ENCODE measurements around the gene NBEAL2.
"Not testable (repeated sequence)": the region's sequence is repeated elsewhere in the genome, so short reads cannot be mapped to it uniquely, and the experiment has no call there.

Gene NBEAL2

GRCh38 chr3:47010910-47011309, 31.4 kb downstream of the NBEAL2 start:
- DNase-seq (ENCODE audit: low read depth in 2 of 2) = no peak

DNA sequence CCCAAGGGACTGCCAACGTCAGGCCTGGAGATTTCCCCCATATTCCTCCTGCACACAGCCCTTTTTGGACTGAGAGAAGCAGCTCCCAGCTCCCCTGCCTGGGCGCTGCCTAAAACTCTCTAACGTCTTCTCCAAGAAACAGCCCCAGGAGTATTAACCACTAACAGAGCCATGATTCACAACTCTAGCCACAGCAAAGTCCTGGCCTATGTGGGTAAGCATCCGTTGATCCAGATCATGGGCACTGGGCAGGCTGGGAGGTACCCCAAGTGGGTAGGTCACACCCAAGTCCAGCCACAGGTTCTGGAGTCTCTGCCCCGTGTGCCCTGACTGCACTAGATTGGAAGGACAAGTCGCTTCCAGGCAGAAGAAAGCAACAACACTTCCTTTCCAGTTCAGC, 31.9 kb downstream of the NBEAL2 start:
- DNase-seq (ENCODE audit: low read depth in 2 of 2) = no peak

GRCh38 chr3:47012342-47013230, 33.1 kb downstream of the NBEAL2 start:
- no peak for DNase-seq (ENCODE audit: low read depth in 2 of 2)

GRCh38 chr3:47013231-47013630, 33.8 kb downstream of the NBEAL2 start:
- no peak for DNase-seq (ENCODE audit: low read depth in 2 of 2)

DNA sequence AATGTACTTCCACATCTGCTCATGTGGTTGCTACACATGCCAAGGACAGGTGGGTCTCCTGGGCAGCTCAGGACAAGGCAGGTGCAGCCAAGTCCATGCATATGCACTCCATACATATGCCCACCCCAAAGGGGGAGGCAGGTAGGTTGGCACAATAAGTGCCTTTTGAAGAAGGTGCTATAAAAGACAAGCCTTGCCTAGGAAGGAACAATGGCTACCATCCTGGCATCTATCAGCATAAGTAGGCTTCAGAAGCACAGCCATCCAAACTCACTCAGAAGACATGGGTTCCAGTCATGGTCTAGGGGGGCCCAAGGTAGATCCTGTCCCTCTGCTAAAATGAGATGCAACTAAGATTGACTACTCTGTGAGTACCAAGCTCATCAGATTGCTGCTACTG, 34.6 kb downstream of the NBEAL2 start:
- DNase-seq (ENCODE audit: low read depth in 2 of 2) = no peak

DNA sequence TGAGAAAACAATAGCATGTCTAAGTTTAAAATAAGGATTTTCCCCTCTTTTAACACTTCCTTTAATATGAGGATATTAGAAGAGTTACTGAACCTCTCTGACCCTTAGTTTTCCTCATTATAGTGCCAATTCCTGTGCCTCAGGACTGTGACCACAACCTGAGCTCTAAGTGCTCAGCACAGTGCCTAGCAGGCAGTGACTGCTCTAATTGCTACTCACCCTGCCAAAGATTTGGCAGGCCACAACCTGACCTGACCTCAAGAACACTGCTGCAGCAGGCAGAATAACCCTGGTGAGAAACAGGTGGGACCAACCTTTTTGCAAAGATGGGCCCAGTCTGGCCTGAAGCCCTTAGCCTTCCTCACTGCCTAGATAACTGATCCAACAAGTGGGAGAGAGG, 35.7 kb downstream of the NBEAL2 start:
- DNase-seq (ENCODE audit: low read depth in 2 of 2) = no peak

DNA sequence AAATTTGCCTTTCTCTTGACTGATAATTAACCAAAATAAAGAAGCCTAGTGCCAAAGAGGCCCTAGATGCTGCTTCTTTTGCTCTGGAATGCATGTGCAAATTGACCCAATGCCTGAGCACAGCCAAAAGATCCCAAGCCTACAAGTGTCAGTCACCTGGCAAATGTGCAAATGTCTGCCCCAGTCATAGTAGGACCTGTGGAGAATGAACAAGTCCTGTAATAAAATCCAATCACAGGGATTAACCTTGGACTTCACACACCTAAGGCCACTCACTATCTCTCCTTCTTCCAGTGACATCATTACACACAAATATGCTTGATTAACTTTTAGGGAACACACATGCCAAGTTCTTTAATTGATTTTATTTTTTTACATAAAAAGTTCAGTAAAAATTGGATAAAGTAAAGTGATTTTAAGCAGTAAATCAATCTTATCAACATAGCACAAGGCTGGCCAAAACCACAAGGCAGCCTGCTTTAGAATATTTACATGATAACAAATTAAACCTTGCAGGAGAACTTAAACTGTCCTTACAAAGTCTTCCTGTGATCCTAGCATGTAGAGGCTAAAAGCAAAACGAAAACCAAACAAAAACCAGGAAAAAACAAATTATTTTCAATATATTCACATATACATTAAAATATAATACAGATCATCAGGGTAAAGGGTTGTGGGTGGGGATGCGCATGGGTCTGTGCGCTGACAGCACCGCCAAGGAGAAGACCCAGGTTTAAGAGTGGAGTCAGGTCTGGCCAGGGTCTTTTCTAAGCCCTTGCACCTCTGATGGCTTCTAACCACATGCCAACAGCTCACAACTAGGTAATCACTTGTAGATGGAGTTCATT, 36.8 kb downstream of the NBEAL2 start:
- DNase-seq (ENCODE audit: low read depth in 2 of 2) = no peak

GRCh38 chr3:47016934-47017435, 37.5 kb downstream of the NBEAL2 start:
- DNase-seq (ENCODE audit: low read depth in 2 of 2) = peak in 1 of 2 donors; percentile 20

DNA sequence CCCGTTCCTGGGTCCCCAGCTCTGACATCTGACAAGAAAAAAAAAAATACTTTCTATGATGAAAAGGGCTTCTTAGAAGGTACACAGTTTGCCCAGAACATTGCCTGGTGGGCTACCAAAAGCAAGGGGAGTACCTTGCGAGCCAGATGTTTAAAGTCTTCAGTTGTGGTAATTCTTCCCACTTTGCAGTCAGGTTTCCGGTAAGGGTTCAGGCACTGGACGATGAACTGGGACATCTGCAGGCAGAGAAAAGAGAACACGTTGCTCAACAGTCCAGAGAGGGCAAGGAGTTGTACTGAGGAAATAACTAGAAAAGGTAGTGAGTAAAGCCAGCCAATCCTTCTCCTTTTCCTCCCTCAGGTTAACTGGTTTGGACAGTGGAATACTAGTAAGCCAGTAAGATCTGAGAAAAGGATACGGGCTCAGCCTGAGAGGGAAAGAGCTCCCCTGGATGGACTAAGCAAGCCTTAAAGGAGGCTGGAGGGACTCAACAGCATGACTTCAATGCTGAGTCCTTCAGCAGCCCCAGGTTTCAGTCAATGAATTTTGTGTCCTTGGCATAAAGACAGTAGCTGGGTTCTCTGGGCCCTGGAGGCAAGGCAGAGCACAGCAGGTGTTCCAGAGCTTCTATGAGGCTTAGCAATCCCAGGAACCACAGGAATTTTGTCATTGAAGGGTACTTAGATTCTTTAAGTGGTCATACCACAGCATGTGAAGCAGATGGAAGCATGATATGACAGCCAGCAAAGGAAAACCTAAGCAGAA, 38.2 kb downstream of the NBEAL2 start:
- DNase-seq (ENCODE audit: low read depth in 2 of 2) = no peak

DNA sequence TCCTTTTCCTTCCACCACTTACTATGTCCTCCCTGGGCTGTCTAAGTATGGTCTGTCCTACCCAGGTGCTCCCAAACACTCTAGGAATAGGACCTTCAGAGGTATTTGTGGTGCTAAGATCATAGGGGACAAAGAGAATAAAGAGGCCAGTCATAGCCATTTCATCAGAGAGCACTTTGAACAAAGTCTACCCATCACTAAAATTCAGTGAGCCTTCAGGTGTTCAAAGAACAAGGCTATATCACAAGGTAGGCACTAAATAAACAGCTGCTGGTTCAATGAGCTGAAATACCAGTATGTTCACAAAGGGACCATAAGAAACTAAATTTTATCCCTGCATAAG, 38.8 kb downstream of the NBEAL2 start:
- no peak for DNase-seq (ENCODE audit: low read depth in 2 of 2)

DNA sequence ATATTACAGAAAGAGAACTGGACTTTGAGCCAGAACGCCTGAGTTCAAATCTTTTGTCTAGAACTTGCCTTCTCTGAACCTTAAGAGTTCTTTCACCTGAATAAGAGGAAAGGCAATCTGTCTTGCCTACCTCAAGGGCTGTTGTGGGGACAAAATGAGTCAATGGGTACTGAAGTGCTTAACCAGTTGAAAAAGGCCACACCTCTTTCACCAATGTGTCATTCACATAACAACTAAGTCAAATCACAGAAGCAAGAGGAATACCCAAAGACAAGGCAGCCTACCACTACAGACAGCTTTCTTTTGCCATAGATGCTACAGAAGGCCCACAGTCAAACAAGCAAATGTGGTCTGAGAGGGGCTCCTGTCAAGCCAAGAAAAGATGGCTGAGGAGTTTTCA, 39.7 kb downstream of the NBEAL2 start:
- DNase-seq (ENCODE audit: low read depth in 2 of 2) = no peak

- no peak for DNase-seq (ENCODE audit: low read depth in 2 of 2)
These were observed 40.8 kb downstream of the NBEAL2 start for GRCh38 chr3:47020311-47020710.

DNA sequence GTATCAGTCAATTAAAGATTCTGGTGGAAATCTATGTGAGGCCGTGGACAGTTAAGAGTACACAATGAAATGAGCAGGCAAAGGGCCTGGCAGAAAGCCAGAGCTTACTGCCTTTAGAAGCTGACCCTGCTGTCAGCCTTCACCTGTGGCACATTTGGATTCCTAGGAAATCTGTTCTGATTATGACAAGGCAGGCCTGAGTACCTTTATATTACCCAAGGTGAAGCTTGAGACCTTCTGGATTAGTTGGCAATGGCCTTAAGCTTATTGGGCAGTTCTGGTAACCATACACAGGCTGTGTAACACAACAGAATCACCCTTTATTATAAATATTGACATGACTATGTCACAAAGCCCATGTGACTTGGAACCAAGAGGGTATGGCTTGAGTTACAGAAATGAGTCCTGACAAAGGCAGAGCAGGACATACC, 43.2 kb downstream of the NBEAL2 start:
- DNase-seq (ENCODE audit: low read depth in 2 of 2) = no peak

- DNase-seq (ENCODE audit: low read depth in 2 of 2) = no peak
These were observed 45.5 kb downstream of the NBEAL2 start for GRCh38 chr3:47024932-47025331.

- not testable (repeated sequence) for DNase-seq (ENCODE audit: low read depth in 2 of 2)
These were observed 47.0 kb downstream of the NBEAL2 start for GRCh38 chr3:47026432-47026831.

DNA sequence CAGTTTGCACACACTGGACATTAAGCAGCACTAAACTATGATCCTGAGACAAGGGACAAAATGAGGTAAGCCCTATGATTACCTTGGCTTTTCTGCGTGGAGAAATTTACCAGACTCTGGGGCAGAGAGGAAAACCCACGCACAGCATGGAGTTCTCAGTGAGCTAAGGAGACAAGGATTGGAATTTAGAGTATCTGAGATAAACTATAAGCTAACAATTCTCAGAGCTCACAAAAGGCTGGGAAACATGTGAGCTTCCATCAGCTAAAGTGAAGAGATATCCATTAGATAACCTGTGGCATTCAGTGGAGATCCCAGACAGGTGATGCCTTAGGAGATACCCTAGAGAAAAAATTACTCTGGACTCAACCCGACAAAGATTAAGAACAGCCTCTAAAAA, 48.7 kb downstream of the NBEAL2 start:
- no peak for DNase-seq (ENCODE audit: low read depth in 2 of 2)

DNA sequence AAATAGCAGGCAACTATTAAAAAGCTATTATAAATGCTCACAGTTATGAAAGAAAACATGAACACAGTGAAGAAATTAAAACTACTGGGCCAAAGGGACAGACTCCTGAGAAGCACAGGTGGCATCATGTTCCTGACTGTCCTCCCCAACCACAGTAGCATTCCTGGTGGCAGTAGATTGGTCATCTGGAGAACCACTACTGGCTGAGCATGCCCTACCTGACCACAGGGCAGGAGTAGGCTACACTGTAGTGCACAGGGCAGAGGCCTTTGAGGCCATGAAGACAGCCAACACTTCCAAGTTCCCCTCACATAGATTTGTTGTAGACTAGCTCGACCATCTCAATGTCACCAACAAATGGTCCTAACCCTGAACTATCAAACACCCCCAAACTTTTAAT, 49.2 kb downstream of the NBEAL2 start:
- DNase-seq (ENCODE audit: low read depth in 2 of 2) = no peak

DNA sequence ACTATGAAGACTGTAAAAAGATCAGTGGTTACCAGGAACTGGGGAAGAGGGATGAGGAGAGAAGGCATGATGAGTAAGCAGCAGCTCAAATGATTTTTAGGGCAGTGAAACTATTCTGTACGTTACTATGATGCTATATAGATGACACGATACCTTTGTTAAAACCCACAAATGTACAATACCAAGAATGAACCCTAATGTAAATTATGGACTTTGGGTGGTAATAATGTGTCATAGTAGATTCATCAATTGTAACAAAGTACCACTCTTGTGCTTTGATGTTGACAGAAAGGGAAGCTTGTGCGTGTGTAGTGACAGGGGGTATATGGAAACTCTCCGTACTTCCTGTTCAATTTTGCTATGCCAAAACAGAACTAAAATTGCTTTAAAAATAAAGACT, 51.6 kb downstream of the NBEAL2 start:
- DNase-seq (ENCODE audit: low read depth in 2 of 2) = not testable (repeated sequence)

GRCh38 chr3:47034868-47035489, 55.5 kb downstream of the NBEAL2 start:
- no peak for DNase-seq (ENCODE audit: low read depth in 2 of 2)

- DNase-seq (ENCODE audit: low read depth in 2 of 2) = no peak
These were observed 56.2 kb downstream of the NBEAL2 start for GRCh38 chr3:47035645-47036044.

- DNase-seq (ENCODE audit: low read depth in 2 of 2) = no peak
These were observed 56.7 kb downstream of the NBEAL2 start for GRCh38 chr3:47036145-47036544.
